Caco-2 (cell line): Measurements from ENCODE around the gene TYW1. TPM values are rescaled to one million over a fixed set of nuclear protein-coding genes. Genes with fewer than 3 reads are reported as not detected.
"Not testable (repeated sequence)": the region's sequence is repeated elsewhere in the genome, so short reads cannot be mapped to it uniquely, and the experiment has no call there.

ENCODE experiments used
- BruUV-seq: library from RNA; stranded (reverse); fragments of 400-500 nt; replicated peaks from 2 replicates; lab custom pipeline; 2021; lab: Mats Ljungman, UMichigan
- CTCF ChIA-PET: fragments of 300-600 bp; sonication (Branson Sonifier 250); formaldehyde crosslinking; loops from one replicate; lab custom pipeline; 2022; ENCODE audit warnings: antibody characterized with exemption; lab: Charles Lee
- POLR2A ChIA-PET: fragments of 300-600 bp; sonication (Branson Sonifier 250); formaldehyde crosslinking; loops from one replicate; lab custom pipeline; 2022; ENCODE audit warnings: antibody characterized with exemption; lab: Charles Lee
- DNase-seq, 2 experiments: peaks; one replicate each; pipeline versions ENCODE4 v3.0.0 to v3.0.0-alpha.2; 2020 to 2022
- H3K27me3 ChIP-seq: replicated peaks from 2 replicates; pipeline ENCODE4 v1.6.0; 2011; ENCODE audit warnings: low read length; ENCODE audit not compliant: control insufficient read depth, insufficient read depth
- H3K36me3 ChIP-seq: 2 replicates; pipeline ENCODE4 v1.5.1; 2011; ENCODE audit warnings: low read length; ENCODE audit not compliant: control insufficient read depth, insufficient read depth
- H3K4me1 ChIP-seq: fragments of 250-450 bp; sonication (Bioruptor Pico); 2 replicates; pipeline ENCODE4 v1.5.1; 2020; ENCODE audit warnings: mild to moderate bottlenecking
- H3K4me3 ChIP-seq: 2 replicates; pipeline ENCODE4 v1.5.1; 2011; ENCODE audit warnings: low read depth, mild to moderate bottlenecking, control low read depth, low read length
- H3K9me3 ChIP-seq: fragments of 250-450 bp; sonication (Bioruptor Pico); 2 replicates; pipeline ENCODE4 v1.5.1; 2020; ENCODE audit warnings: mild to moderate bottlenecking, moderate library complexity
- H3K27ac Mint-ChIP-seq: one replicate; pipeline ENCODE4 v1.8.0; 2022; ENCODE audit warnings: mixed read lengths; ENCODE audit not compliant: unreplicated experiment
- H3K27me3 Mint-ChIP-seq: one replicate; pipeline ENCODE4 v1.8.0; 2022; ENCODE audit warnings: mixed read lengths; ENCODE audit not compliant: insufficient read depth, unreplicated experiment
- H3K36me3 Mint-ChIP-seq: one replicate; pipeline ENCODE4 v1.8.0; 2022; ENCODE audit warnings: mild to moderate bottlenecking, mixed read lengths; ENCODE audit not compliant: insufficient read depth, unreplicated experiment
- H3K4me1 Mint-ChIP-seq: one replicate; pipeline ENCODE4 v1.8.0; 2022; ENCODE audit warnings: low read depth, mixed read lengths; ENCODE audit not compliant: unreplicated experiment
- H3K4me3 Mint-ChIP-seq: one replicate; pipeline ENCODE4 v1.8.0; 2022; ENCODE audit warnings: mild to moderate bottlenecking, moderate library complexity, mixed read lengths; ENCODE audit not compliant: unreplicated experiment
- H3K9me3 Mint-ChIP-seq: one replicate; pipeline ENCODE4 v1.8.0; 2022; ENCODE audit warnings: mixed read lengths; ENCODE audit not compliant: unreplicated experiment
- CTCF ChIP-seq, 2 experiments: fragments of 200-600 bp in 1 of 2; IDR thresholded peaks; 1 replicate in 1 of 2; 2 replicates in 1 of 2; pipeline versions ENCODE4 v1.5.1 to v1.8.0; 2011 to 2022; ENCODE audit warnings: antibody characterized with exemption in 1 of 2, control low read depth in 1 of 2, inconsistent platforms in 1 of 2, low read depth in 1 of 2, low read length in 1 of 2, mild to moderate bottlenecking in 1 of 2, moderate library complexity in 1 of 2; ENCODE audit not compliant: insufficient read depth in 1 of 2, severe bottlenecking in 1 of 2, unreplicated experiment in 1 of 2
- intact Hi-C: fragments of 100-400 bp; cut with micrococcal nuclease; formaldehyde crosslinking; loops from one replicate; pipeline ENCODE4 v1.10.0; 2022; ENCODE audit not compliant: unreplicated experiment
- total RNA-seq: library from RNA; stranded (reverse); gene quantifications from 2 replicates; pipeline ENCODE4 v1.2.3, GENCODE V29; 2022

The TYW1 gene
- total RNA-seq, 1 experiment from 2014 or later: 26.9 TPM

GRCh38 chr7:67100956-67101361 is 104.3 kb downstream of the TYW1 start:
- Mint-ChIP-seq H3K27ac (no peak overlapping the region), H3K4me3 (no peak overlapping the region), H3K27me3 (no peaks in the 10 kb centered on the region), H3K9me3 (no peaks in the 10 kb centered on the region), H3K4me1 (peaks cover 6% of the 10 kb centered on the region), H3K36me3 (peaks cover 38% of the 10 kb centered on the region)
- no peak for TF ChIP-seq CTCF (IDR thresholded peaks at IDR 0.05; ENCODE audit: insufficient read depth in 1 of 2, low read depth in 1 of 2, low read length in 1 of 2, severe bottlenecking in 1 of 2, unreplicated experiment in 1 of 2)
- Histone ChIP-seq H3K9me3 (no peaks in the 10 kb centered on the region), H3K4me1 (no peaks in the 10 kb centered on the region), H3K36me3 (no peaks in the 10 kb centered on the region), H3K27me3 (no peaks in the 10 kb centered on the region), H3K4me3 (no peak overlapping the region)
- CTCF ChIA-PET: no interaction called here
- POLR2A ChIA-PET: no interaction called here
- intact Hi-C loops: no loop called here
- no TSS peak for BruUV-seq
- DNase-seq: no peak

GRCh38 chr7:67104937-67105336 is 108.3 kb downstream of the TYW1 start:
- H3K27me3 ChIP-seq, H3K4me3 ChIP-seq, POLR2A ChIA-PET, H3K9me3 Mint-ChIP-seq, CTCF ChIA-PET, H3K27me3 Mint-ChIP-seq, H3K4me1 Mint-ChIP-seq, H3K9me3 ChIP-seq, BruUV-seq, H3K4me1 ChIP-seq, H3K4me3 Mint-ChIP-seq, DNase-seq, intact Hi-C loops, H3K36me3 ChIP-seq, H3K27ac Mint-ChIP-seq: not testable (repeated sequence)
- H3K36me3 Mint-ChIP-seq: peaks cover 35% of the 10 kb centered on the region

GRCh38 chr7:67105377-67105776 is 108.7 kb downstream of the TYW1 start:
- BruUV-seq: no TSS peak
- H3K27me3 Mint-ChIP-seq: no peaks in the 10 kb centered on the region
- Histone ChIP-seq H3K27me3 (no peaks in the 10 kb centered on the region), H3K36me3 (no peaks in the 10 kb centered on the region), H3K9me3 (no peaks in the 10 kb centered on the region), H3K4me3 (no peak overlapping the region), H3K4me1 (no peaks in the 10 kb centered on the region)
- H3K4me3 Mint-ChIP-seq: no peak overlapping the region
- H3K9me3 Mint-ChIP-seq: no peaks in the 10 kb centered on the region
- intact Hi-C loops: no loop called here
- no peaks in the 10 kb centered on the region for H3K4me1 Mint-ChIP-seq
- ChIA-PET POLR2A (no interaction called here), CTCF (no interaction called here)
- no peak overlapping the region for H3K27ac Mint-ChIP-seq
- no peak for TF ChIP-seq CTCF (IDR thresholded peaks at IDR 0.05; ENCODE audit: insufficient read depth in 1 of 2, low read depth in 1 of 2, low read length in 1 of 2, severe bottlenecking in 1 of 2, unreplicated experiment in 1 of 2)
- DNase-seq: no peak
- peaks cover 35% of the 10 kb centered on the region for H3K36me3 Mint-ChIP-seq

GRCh38 chr7:67106255-67106654 is 109.6 kb downstream of the TYW1 start:
- H3K4me1 ChIP-seq: not testable (repeated sequence)
- peaks cover 34% of the 10 kb centered on the region for H3K36me3 Mint-ChIP-seq

GRCh38 chr7:67111342-67111741 is 114.7 kb downstream of the TYW1 start:
- BruUV-seq, H3K27ac Mint-ChIP-seq, H3K4me3 Mint-ChIP-seq, H3K4me3 ChIP-seq, CTCF ChIA-PET, H3K27me3 ChIP-seq, POLR2A ChIA-PET, DNase-seq, H3K9me3 ChIP-seq, H3K9me3 Mint-ChIP-seq, H3K4me1 ChIP-seq, H3K4me1 Mint-ChIP-seq, intact Hi-C loops, H3K36me3 ChIP-seq, H3K27me3 Mint-ChIP-seq: not testable (repeated sequence)
- peaks cover 26% of the 10 kb centered on the region for H3K36me3 Mint-ChIP-seq

More at GRCh38 chr7:67106255-67106654, 109.6 kb downstream of the TYW1 start:
- H3K9me3 ChIP-seq, H3K27me3 ChIP-seq, H3K27me3 Mint-ChIP-seq, BruUV-seq, H3K36me3 ChIP-seq, CTCF ChIA-PET, H3K9me3 Mint-ChIP-seq, H3K27ac Mint-ChIP-seq, POLR2A ChIA-PET, intact Hi-C loops, DNase-seq, H3K4me3 Mint-ChIP-seq, H3K4me1 Mint-ChIP-seq, H3K4me3 ChIP-seq: not testable (repeated sequence)
